Loucy (cell line): ENCODE data around the gene ZNF469.

ENCODE experiments used
- CTCF ChIP-seq: fragments of 200-600 bp; sonication (generic); conservative IDR thresholded peaks from 2 replicates; pipeline ENCODE4 v1.5.1; 2014; ENCODE audit warnings: mild to moderate bottlenecking, antibody characterized with exemption, low read length
- EZH2phosphoT487 ChIP-seq: fragments of 200-600 bp; IDR thresholded peaks from 2 replicates; pipeline ENCODE4 v1.6.1; 2018; ENCODE audit warnings: antibody characterized with exemption, mild to moderate bottlenecking, moderate library complexity, borderline replicate concordance

GRCh38 chr16:88337021-88337420 lies 45.7 kb upstream of the ZNF469 start:
- TF ChIP-seq CTCF (no peak), EZH2phosphoT487 (no peak)
